ENCODE data around the gene CD28.
A peak's percentile ranks its signal among the peaks of the same experiment; 100 is the strongest.

The CD28 gene

DNA sequence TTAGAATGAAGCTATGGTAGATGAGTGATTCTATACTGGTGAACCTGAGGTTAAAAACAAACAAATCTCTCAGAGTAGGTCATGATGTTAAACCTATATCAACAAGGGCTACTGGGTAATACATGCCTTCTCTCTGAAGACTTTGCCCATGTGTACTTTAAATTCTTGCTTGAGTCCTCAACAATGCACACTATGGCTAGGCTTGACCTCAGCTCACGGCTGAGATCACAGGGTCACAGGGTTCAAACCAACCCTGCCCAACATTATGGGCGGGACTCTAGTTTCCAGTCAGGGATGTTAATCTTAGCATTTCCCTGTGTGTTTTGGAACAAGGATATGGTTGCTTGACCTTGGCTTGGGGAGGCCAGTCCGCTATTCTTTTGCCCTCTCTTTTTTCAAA lies 7.7 kb downstream of the CD28 start:
- DNase-seq: no peak

DNA sequence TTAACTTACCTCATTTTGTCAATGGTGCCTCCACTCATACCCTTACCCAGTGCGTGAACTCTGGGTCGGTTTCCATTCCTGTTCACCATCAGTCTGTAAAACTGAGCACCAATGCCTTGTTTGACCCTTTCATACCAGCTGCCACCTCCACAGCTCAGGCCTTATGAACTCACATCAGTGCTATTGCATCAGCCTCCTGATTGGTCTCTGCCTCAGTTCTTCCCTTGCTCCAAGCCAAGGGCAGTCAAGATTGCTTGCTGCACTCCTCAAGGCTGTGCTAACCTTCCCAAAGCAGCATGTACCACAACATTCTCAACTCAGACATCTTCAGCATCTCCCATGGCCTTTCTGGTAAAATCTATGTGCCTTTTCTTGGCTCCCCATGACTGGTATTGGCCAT lies 9.3 kb downstream of the CD28 start:
- no peak for DNase-seq

DNA sequence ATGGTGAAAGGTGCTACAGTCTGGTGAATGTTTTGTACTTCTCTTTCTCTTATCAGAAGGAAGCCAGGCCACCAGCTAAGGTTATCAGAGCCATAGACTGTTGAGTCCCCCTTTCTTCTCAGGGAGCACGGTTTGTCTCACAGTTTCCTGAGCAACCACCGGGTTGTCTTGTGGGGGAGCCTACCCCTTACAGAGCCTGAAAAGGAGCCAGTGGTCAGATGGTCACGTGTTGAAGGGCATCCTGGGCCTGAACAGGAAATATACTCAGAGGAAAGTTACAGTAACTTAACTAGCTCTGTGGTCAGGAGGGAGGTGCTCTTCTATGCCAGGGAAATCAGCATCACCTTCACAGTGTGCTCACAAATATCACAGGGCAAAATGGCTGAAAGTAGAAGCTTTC lies 11.6 kb downstream of the CD28 start:
- no peak for DNase-seq

DNA sequence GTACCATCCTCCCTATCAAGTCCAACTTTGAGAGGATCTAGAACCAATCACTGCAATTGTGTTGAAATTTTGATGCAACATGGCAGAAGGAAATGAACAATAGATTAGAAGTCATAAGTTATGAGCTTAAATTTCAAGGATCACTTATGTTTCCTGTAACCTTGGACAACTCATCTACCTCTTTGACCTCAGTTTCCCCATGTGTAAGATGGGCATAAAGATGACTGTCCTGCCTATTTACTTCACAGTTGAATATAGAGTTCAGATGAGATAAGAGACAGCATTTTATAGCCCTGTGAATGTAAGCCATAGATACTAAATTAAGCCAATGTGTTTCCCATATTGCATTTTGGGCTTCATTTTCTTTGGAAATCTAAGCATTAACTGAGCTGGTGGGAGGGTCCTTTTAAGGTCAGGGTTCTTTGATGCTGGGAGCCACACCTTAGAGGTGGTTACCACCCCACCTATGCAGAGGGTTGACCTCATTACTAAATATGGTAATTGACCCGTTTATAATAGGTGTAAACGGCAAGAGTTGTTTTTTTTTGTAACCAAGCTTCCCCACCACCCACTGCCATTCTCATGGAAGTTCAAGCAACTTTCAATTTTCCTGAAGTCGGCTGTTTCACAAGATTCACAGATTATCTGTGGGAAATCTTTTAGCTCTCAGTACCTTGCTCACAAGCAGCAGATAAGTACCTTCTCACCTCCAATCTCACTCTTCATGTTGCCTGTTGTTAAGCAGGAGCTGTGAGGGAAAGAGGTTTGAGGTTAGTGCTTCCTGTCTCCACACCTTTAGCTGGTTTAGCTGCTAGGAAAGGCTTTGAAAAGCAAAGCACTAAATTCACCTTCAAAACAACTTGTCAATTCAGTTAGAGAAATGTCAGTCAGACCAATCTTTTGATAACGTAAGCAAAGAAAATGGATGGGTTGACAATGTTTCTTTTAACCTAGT lies 13.3 kb downstream of the CD28 start:
- no peak for DNase-seq

DNA sequence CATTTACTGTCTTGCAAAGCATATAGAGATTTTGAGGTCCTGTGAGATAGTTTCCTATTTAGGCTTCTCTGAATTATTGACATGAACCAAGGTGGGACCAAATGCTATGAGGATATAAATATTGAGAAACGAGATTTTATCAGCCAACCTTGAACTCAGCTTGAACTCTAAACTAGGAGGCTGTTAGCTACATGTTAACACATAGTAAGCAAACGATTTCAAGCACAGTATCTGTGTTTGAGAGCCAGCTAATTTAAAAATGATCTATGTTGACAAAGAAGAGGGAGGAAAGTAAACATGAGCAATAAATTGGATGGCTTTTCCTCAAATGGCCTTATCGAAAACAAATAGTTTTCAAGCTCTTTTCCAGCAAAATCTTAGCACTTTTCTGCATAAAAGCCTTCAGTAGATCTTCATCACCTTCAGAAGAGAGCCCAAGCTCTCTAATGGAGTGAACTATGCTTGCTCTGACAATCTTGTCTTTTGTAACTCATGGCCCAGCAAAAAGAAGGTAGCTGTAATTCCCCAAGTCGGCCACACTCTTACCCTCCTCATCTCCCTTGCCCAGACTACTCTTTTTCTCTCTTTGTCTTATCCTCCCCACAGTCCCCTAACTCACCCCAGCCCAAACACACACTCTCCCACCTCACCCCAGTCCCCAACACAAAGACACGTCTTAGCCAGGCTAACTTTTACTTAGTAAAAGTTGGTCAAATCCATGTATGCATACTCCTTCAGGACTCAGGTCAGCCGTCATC lies 14.7 kb downstream of the CD28 start:
- DNase-seq: no peak

DNA sequence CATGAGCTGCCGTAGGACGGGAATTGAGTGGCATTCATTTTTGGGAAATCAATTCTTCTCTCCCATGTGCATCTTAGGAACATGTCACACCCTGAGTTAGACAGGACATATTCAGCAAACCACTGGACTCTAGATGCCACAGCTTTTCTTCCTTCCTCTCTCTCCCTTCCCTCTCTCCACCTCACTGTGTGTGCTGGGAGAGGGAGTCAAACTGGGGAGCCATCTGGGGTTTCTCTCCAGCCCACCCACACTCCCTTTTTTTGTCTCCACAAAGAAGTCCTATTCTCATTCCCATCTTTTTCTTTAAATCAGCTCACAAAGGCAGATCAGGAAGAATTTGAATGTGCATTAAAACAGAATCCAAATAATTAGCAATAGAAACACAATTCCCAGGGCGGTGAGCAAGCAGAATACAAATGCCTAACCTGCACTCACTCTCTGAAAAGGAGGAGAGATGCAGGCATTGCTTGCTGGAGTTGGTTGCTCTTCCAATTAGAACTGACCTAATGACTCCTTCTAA lies 15.4 kb downstream of the CD28 start:
- no peak for DNase-seq

DNA sequence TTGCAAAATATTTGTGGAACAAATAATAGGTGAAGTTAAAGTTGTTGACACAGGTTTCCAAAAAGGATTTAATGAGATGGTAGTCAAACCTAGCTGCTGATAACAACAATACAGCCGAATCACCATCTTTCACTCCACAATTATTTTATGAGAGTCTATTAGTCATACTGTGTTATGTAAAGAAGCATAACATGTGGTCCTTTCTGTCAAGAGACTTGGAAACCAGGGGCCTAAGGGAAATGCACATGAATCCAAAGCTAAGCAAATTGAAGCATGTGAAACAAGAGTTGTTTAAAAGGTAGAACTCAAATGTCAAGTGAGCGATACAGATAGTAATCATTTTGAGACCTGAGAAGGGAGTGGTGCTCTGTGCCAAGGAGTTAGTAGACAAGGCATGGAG lies 16.0 kb downstream of the CD28 start:
- no peak for DNase-seq

DNA sequence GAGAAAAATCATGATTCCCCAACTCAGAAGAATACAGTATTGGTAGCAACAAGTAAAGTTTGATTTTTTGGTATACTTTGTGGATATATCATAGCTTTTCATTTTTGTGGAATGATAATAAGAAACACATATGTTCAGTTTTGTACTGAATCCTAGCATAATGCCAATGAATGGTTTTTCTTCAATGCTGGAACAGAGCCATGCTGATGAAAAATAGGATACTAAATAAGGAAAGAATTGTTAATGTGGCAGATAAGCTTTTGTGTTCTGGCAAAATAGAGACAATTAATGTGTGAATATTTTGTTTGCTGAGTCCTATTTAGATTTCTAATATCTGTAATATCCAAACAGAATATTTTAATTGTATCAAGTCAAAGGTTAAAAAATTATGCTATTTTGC lies 21.9 kb downstream of the CD28 start:
- no peak for DNase-seq

DNA sequence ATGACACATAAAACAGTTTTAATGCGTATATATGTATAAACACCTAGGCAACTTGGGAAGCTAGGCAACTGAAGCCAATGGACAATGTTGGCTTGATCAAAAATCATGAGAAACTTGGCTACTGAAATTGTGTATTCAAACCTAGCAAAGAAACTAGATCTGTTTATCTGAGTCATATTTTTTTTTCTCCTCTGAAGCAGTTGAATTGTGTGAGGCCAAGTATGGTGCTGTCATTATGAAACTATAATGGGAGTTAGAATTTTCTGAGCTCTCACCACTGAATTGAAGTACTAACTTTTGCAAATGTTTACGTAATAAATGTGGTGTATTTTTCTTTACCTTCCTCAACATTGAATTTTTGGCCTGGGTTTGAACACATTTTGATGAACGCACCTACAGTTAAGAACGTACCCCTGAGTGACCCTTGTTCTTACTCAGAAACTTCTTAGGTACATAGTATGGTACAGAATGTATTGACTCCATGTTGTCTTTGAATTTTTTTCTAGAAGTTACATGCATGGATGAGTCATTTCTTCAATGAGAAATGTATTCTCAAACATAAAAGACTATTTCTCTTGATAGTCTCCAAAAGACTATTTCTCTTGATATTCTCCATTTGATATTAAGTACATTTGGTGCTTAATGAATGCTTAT lies 23.8 kb downstream of the CD28 start:
- DNase-seq: no peak

DNA sequence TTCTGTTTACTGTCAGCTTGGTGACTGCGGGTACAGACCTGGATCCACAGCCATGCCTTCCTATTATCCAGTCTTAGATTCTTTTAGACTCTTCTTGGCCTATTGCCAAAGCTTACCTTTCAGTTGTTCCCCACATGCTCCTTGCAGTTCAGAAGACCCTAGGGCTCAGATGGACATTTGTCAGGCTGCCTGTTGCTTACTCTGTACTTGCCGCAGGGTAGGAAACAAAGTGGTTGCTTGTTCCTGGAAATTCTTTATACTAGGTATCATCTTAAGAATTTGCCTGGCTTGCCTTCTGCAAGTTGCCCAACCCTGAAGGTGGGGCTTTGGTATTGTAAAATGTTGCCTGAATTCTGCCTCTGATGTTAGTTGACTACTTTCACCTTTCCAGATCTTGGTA lies 24.4 kb downstream of the CD28 start:
- no peak for DNase-seq

DNA sequence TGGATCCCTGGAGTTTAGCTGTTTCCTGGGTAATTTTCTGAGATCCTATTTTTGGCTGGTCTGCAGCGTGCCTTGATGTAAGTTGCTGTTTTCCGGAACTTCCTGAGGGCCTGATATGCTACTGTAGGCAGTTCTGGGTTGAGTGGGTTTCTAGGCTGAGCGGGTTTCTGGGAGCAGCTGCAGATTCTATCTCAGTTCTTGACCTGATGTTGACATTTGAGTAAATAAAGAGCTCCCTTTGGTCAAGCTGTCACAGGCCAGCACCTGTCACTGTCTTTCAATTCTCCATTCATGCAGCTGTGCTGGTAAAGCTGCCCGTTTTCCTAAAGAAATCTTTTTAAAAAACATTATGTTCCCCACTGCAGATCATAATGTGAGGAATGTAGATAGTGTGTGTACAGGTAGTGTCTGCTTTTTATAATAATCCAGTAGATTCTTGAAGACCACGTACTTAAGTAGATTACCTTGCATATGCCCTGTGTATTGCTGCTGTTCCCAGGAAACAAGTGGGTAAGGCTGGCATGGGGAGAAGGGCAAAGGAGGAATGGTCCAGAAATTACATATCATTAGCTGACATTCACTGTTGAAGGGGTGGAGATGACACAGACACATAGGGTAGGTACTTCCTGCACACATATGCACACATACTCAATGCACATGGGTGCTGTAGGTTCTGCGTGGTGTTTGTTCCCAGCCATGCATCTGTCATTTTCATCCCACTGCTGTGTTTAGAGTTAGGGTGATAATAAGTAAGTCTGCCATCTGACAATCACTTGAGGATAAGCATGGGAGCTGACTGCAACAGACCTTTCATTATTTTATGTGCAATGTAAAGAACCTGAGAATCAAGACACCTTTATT lies 25.9 kb downstream of the CD28 start:
- DNase-seq: no peak

DNA sequence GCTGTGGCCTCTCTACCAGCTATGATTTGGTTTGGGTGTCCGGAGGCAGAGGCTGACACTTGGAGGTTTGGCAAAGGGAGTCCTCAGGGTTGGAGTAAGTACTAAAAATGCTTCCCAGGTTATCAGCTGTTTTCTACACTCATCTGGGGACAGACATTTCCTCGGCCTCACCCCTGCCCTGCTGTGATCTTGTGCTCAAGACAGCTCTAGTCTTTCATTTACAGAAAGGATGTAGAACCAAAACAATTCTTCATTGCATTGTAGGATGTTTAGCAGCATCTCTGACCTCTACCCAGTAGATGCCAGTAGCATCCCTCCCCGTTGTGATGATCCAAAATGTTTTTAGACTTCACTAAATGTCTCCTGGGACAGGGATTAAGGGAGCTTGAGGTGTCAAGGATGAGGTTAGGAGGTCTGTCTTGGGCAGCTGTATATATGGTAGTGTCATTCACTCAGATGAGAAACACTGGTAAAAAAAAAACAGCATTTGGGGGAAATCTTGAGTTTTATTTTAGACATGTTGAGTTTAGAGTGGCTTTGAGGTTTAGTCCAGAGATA lies 26.6 kb downstream of the CD28 start:
- no peak for DNase-seq

DNA sequence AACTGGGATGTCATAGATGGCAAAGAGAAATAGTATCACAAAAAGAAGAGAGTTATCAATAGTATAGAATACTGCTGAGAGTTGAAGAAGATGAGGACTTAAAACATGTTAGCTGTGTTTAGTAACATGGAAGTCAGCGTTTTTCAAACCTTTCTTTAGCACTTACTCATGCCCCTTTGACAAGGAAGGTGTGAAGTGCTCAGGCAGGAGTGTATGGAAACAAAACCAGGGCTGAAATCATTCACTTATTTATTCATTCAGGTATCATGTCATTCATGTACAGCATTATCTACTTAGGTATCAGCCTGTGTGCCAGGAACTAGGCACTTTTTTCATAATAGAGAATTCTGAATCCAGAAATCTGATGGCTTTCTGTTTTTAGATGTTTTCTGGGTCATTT lies 27.2 kb downstream of the CD28 start:
- no peak for DNase-seq

DNA sequence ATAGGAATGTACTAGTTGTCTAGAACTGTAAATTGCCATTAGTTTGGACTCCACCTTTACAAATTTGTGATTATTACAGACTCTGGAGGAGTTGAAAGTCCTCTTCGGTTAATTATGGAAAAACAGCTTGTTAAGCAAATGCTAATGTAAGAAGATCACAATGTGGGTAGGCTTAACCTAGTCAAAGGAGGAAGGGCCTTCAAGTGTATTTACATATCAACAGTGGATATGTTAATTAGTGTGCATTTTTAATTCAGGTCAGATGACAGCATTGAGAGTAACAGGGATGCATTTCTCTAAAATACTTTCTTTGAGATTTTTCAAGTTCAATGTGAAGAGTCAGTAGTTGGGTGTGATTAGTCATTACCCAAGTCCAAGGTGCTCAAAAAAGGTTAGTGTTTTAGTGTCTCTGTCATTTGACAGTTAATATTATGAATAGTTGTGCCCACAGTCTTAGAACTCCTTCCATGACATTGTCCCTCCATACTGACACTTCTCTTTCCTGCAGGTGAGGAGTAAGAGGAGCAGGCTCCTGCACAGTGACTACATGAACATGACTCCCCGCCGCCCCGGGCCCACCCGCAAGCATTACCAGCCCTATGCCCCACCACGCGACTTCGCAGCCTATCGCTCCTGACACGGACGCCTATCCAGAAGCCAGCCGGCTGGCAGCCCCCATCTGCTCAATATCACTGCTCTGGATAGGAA lies 28.0 kb downstream of the CD28 start:
- peak in 1 of 58 donors; percentile 1 for DNase-seq

DNA sequence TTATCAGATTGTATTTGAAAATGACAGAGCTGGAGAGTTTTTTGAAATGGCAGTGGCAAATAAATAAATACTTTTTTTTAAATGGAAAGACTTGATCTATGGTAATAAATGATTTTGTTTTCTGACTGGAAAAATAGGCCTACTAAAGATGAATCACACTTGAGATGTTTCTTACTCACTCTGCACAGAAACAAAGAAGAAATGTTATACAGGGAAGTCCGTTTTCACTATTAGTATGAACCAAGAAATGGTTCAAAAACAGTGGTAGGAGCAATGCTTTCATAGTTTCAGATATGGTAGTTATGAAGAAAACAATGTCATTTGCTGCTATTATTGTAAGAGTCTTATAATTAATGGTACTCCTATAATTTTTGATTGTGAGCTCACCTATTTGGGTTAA lies 30.9 kb downstream of the CD28 start:
- DNase-seq: no peak

DNA sequence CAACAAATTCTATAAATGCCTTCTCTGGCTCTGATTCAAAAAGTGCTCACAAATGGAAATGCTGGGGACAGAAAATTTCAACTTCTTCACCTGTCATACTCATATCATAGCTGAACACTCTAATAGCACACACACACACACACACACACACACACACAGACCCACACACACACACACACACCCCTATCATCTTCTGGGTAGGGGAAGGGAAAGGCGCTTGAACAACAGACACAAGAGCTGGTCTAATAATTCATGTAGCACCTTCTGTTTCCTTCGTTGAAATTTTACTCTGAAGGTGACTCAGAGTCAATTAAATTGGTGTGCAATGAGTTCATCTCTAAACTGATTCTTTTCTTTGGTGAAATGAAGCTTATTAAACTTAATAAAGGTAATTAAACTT lies 32.9 kb downstream of the CD28 start:
- no peak for DNase-seq

DNA sequence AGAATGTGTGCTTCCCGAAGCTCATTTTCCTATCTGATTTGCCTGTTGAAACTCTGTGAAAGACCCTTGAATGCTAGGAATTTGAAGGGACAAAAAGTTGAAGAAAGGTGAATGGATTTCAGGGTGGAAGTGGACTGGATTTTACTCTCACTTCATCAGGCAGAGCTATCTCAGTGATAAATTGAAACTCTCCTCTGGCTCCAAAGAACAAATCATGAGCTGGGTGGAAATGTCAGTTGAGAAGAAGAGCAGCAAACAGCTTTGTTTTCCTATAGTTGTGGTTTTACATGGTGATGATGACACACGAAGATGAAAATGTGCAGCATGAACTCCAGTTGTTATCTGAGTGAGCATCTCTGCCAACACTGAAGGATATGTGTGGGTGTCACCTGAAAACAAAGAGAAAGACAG lies 34.4 kb downstream of the CD28 start:
- DNase-seq: no peak

DNA sequence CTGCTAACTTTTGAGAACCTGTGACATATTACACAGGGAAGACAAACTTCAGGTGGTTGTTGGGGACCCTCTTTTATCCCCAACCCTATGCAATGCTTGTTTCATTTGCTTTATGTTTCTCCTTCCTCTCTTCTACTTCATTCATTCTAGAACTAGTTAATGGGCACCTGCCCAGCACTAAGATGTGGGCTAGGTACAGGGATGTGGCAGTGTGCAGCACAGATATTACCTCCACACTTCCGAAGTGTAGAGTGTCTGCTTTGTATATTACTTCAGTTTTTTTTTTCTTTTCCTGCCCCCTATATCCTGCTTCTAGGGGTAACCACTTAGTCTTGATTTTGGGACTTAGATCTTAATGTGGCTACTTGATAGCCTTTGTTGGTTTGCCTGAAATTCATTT lies 35.1 kb downstream of the CD28 start:
- DNase-seq: no peak

DNA sequence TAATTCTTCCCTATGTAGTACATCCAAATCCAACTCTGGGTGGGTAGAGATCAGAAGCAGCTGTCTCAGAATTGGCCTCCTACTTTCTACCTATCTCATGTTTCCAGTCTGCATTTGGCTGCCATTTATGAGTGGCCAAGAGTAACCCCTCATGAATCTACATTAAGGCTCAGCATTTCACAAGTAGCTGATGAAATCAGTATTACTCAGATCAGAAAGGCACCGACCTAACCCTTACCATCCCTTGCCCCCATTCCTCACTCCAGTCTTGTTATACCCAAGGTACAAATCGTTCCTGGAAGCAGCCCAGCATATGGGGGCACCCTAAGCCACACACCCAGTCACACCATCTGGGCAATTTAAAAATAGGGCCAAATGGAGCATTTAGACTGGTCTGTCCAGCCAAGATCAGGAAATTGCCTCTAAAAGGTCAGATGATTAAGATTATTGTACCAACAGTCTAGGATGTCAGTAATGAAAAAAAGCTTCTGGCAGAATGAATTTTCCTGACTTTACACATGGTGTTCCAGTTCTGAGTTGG lies 37.1 kb downstream of the CD28 start:
- no peak for DNase-seq

DNA sequence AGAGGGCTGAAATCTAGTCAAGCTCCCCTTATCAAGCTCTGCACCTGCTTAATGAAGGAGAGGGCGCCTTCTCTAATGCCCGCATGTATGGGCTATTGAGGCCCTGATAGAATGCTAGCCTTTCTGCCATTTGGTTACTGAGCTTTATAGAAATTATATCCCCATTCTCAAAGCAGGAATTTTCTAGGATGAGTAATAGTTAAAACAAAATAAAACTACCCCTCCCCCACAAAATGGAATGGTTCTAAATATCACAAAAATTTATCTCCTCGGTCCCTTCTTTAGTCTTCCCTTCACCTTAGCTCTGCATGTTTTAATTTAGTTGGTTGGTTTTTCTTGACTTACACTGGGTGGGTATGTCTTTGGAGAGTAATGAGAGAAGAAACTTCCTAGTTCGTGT lies 37.7 kb downstream of the CD28 start:
- DNase-seq: no peak

Measured in anterior cingulate cortex (tissue), 58 donors.